Uterus (tissue), 2 donors: ENCODE measurements around the gene CDT1.

ENCODE experiments used
- CTCF ChIP-seq, 4 experiments: fragments of 200-600 bp in 2 of 4; fragments of 450-650 bp in 2 of 4; sonication (generic) in 2 of 4; IDR thresholded peaks; one replicate each; pipeline ENCODE4 v1.5.1; 2016 to 2019; ENCODE audit warnings: antibody characterized with exemption in 4 of 4, mild to moderate bottlenecking in 2 of 4, moderate library complexity in 1 of 4
- POLR2A ChIP-seq, 2 donors: fragments of 450-650 bp; IDR thresholded peaks; one replicate each; pipeline ENCODE4 v1.6.1; 2016; ENCODE audit warnings: antibody characterized with exemption in 2 of 2, mild to moderate bottlenecking in 1 of 2, moderate library complexity in 1 of 2

DNA sequence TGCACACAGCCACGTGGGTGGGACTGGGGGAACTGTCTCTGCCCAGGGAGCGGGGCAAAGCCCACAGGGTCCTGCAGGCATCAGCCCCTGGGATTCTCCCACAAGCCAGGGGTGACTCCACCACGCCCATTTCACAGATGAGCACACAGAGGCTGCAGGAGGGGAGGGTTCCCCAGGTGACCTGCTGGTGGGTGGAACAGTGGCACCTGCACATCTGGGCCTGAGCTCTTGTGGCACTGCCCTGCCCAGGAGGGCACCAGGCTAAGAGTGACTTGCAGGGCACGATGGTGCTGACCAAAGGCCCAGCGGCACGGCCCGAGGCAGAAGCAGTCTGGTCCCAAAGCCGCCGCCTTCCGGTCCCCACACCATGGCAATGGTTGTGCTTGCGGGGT is 42.5 kb upstream of the CDT1 start:
- TF ChIP-seq POLR2A (IDR thresholded peaks at IDR 0.05) (no peak), CTCF (IDR thresholded peaks at IDR 0.05) (no peak)
